ENCODE results near the gene POLDIP2. TPM values are rescaled to one million over a fixed set of nuclear protein-coding genes. Genes with fewer than 3 reads are reported as not detected.

POLDIP2 gene
- polyA plus RNA-seq, 1 donor = 83.6 TPM

GRCh38 chr17:28317966-28318758 is 39.2 kb downstream of the POLDIP2 start:
- DNase-seq = no peak

- DNase-seq = no peak
These were observed 40.0 kb downstream of the POLDIP2 start for GRCh38 chr17:28317099-28317965.

GRCh38 chr17:28315846-28316705 is 41.3 kb downstream of the POLDIP2 start:
- no peak for DNase-seq

GRCh38 chr17:28313841-28314240 is 43.5 kb downstream of the POLDIP2 start:
- DNase-seq = no peak

DNA sequence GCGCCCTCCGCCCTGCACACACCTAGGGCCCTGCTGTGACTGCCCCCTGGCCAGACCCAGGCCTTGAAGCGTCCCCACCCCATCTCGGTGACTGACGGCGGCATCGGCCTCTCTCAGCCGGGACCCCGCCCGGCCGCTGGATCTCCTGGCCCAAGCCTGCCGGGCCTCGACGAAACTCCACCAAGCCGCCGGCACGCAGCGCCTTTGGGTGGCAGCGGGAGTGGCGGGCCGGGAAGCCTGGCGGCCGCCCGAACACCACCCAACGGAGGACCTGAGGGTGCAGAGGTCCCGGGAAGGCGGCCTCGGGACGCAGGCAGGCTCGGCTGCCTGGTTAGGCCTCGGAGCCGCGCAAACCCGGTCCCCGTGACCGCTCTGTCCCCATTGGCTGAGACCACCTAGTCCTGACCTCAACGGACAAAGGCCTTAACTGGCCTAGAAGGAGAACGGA is 50.3 kb downstream of the POLDIP2 start:
- no peak for DNase-seq

- DNase-seq = no peak
These were observed 58.9 kb downstream of the POLDIP2 start for GRCh38 chr17:28298449-28298848.

Other genes starting within 250 kb of the POLDIP2 start
- 58.0 TPM for gene TMEM97, start 38.3 kb downstream of the POLDIP2 start, polyA plus RNA-seq (ENCODE audit: insufficient read length)
- 62.8 TPM for gene IFT20, start 22.1 kb downstream of the POLDIP2 start, polyA plus RNA-seq (ENCODE audit: insufficient read length)
- 40.5 TPM for gene TNFAIP1, start 21.8 kb downstream of the POLDIP2 start, polyA plus RNA-seq (ENCODE audit: insufficient read length)
- gene SEBOX, start 7.7 kb upstream of the POLDIP2 start, polyA plus RNA-seq (ENCODE audit: insufficient read length) = not detected
- gene VTN, start 12.8 kb upstream of the POLDIP2 start, polyA plus RNA-seq (ENCODE audit: insufficient read length) = 20.5 TPM
- 16.6 TPM for gene SARM1, start 14.2 kb upstream of the POLDIP2 start, polyA plus RNA-seq (ENCODE audit: insufficient read length)
- gene SLC46A1, start 48.7 kb upstream of the POLDIP2 start, polyA plus RNA-seq (ENCODE audit: insufficient read length) = 17.4 TPM
- 15.2 TPM for gene SLC13A2, start 116.1 kb upstream of the POLDIP2 start, polyA plus RNA-seq (ENCODE audit: insufficient read length)
- gene FOXN1, start 148.8 kb upstream of the POLDIP2 start, polyA plus RNA-seq (ENCODE audit: insufficient read length) = 0.55 TPM
- gene UNC119, start 195.1 kb upstream of the POLDIP2 start, polyA plus RNA-seq (ENCODE audit: insufficient read length) = 56.8 TPM
- gene PIGS, start 214.0 kb upstream of the POLDIP2 start, polyA plus RNA-seq (ENCODE audit: insufficient read length) = 101 TPM
- 24.6 TPM for gene ALDOC, start 219.4 kb upstream of the POLDIP2 start, polyA plus RNA-seq (ENCODE audit: insufficient read length)
- 88.8 TPM for gene SPAG5, start 241.5 kb upstream of the POLDIP2 start, polyA plus RNA-seq (ENCODE audit: insufficient read length)